HG02610 (cell line): ENCODE results near the gene LPCAT1.

ENCODE experiments used
- ATAC-seq: cut with Tn5 transposase; IDR thresholded peaks from one replicate; pipeline ENCODE4 v1.9.1; 2021; ENCODE audit warnings: mild to moderate bottlenecking, moderate library complexity; ENCODE audit not compliant: unreplicated experiment

The LPCAT1 gene

DNA sequence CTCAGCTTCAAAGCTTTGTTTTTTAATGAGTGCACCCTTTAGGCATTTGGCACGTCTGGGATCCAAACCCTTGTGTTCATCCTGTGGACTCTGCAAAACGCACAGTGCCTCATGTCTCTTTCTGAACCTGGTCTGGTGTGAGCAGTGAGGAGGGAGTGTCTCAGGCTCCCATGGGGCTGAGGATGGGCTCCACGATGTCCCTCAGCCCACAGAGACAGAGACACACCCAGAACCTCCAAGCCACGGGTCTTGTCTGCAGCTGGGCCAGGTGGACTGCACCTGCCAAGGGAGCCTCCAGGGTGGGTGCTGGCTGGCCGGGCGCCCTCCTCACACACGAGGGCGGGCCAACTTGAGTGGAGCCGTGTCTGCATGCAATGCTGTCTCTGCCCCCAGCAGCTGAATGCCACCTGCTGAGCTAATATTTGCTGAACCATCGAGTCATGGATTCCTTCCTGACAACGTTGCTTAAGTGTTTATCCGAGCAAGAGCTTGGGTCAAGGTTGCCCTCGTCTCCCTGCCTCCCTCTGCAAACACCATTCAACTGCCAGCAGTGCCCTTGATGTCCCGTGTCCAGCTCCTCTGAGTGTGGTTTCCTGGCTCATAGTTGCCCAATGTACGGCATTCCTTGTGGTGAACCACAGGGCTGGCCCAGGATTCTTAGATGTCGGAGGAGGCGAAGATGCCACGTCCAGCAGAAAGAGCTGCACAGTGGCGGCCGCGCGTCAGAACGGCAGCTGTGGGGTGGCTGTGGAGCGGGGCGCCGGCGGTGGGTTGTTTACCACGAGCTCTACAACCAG is 31.4 kb upstream of the LPCAT1 start:
- ATAC-seq: no peak

DNA sequence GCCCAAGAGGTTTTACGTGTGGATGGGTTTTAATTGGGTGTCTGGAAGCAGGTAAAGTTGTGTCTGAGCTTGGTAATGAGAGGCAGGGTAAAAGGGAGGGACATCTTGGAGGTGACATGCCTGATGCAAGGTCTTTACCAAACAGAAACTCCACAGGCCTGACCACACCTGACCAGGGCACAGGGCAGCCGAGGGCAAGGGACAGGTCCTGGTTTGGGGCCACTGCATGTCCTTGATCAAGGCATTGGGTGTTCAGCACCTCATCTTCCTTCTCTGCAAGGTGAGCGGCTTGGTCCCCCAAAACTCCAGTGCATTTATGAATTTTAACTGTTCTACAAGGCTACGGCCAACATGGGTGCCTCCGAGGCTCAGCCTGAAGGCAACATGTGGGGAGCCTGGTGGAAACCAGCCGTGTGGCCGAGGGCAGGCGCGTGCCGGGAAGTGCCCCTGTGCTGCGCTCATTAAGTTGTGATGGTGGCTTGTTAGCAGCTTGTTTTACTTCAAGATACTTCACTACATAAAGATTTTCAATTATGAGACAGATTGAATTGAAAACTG is 30.7 kb upstream of the LPCAT1 start:
- ATAC-seq: no peak

DNA sequence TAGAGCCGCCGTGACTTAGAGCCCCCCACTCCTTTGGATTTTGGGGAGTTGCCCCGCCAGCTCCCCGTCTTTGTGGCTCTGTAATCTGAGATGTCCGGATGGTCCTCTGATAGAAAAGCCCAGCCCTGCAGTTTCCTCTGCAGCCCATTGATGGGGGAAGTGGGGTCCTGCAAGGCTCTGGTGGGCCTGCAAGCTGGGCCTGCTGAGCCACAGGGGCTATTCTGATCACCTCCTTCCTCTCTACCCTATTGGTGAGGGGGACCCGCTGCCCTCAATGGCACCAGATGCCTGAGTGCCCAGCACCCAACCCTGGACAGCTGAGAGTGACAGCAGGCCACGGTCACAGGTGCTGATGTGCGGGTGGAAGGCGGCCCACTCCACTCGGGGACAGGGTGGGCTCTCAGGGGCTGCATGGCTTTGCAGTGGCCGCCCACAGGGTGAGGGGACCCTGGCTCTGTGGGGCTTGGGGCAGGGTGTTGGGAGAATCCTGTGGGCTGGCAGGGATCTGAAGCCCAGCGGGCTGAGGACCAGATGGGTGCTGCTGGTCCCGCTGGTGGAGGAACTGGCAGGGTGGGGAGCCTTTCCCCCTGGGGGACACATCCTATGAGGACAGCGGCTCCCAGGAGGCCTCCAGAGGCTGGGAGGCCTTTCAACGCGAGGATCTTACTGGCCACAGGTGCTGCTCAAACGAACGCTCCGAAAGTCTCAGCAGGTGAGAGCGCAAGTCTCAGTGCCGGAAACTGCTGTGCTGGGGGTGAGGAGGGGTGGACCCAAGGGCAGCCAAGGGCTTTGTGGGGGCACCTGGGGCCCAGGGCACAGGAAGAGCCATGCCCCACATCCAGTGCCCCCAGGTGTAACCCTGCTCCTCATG is 30.0 kb upstream of the LPCAT1 start:
- no peak for ATAC-seq

DNA sequence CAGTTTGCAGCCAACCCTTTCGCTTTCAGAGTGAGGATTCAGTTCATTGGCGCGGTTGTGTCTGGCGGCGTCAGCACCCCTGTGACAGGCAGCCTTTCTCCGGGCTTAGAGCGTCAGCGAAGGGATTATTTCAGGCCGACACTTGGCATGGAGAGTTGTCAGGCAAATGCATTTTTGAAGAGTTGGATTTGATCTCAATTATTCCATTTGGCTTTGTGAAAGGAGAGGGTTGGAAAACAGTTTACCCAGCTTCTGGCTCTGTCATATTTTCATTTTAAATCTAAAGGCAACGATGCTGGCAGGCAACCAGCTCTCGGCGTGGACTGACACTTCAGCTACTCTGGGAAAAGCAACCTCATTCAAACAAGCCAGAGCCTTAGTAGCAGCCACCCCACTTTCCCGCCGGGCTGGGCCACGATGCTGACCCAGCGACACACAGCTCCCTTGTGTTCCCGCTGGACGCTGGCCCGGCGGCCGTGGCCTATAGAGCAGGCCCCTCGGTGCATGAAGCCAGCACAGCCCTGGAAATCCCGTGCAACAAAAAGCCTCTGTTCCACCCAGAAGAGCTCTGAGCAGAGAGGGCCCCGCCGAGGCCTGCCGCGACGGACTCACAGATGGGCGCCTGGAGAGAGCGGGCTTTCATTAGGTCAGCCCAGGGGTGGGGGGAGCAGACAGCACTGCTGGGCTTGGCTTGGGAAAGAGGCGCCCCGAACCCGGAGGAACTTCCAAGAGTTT is 28.9 kb upstream of the LPCAT1 start:
- no peak for ATAC-seq

DNA sequence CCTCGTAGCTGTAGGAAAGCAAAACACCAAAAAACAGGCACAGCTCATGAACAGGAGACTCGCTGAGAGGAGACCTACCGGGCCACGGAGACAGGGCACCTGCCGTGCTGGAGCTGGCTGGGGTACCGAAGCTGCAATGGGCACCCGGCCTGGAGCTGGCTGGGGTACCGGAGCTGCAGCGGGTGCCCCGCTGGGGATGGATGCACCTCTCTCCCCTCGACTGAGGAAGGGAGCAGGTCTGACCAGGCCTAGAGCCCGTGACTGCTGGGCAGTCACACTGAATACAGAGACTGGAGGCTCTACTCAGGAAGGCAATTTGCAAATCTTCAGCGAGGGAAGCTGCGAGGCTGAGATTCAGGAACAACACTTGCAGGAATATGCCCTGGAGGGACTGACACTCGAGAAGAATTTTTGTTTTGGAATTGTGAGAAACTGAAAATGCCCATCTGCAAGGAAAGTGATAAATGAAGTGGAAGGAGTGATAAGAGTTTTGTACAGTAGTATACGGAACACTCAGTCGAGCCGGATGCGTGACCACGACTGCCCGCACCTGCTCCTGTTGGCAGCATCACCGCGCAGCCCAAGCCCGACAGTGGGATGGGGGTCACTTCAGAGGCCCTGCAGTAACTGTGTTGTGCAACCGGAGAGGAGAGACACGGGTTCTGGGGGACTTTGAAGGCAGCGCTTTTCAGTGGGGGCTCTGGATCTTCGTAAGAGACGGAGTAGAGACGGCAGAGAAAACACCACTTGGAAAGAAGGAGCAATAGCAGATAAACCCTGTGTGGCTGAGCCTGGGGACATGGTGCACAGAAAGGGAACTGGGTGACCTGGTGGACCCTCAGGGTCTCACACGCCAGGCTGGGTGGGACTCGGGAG is 27.9 kb upstream of the LPCAT1 start:
- no peak for ATAC-seq

DNA sequence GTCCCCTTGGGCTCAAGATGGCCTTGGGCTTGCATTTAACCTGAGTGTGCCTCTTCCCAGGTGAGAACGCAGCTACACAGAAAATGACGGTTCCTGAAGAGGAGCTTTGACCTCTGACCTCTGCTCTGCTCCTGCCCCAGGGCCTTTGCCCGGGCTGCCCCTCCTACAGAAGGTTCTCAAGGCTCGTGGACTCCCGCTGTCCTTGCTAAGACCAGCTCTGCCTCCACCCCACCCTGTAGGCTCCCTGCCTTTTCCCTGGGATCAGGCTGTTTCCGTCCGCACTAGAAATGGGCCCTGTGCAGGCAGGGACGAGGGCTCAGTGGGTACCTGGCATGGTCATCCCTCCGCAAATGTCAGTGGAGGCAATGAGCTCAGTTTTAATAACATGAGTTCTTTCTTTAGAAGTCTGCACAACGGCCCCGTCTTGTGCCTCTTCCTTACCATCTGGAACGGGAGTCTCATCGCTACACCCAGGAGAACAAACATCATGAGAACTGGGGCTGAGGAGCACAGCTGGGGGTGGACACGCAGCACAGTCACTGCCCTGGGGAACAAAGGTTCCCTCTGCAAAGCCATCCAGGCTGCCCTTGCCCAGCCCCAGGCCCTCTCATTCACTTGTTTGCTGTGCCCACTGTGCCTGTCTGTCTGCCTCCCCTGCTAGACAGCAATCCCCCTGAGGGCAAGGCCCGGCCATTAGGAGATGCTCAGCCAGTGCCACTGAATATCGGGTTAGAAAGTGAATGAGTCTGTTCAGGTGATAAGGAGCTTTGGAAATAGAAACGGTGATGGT is 26.7 kb upstream of the LPCAT1 start:
- no peak for ATAC-seq

DNA sequence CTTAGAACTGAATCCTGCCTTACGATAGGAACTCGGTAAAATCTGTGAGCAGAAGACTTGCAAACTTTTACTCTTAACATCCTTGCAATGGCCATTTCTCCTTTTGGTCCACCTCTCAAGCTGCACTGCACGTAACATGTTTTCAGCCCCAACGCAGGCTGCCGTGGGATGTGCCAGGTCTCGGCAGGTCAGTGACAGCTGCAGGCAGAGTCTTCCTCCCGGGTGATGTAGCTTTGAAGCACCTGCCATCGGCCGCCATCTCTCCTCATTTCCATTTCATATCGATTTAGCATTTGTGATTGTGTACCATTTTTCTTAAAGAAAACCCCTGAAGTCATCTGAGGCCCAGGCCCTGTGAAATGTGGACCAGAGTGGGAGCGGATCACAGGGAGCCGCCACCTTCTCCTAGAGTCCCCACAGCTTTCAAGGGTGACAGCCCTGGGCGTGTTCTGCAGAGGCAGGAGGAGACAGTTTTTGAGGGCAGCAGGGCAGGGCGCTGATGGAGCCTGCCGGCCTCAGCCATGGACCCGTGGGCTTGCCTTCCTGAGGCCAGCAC is 25.8 kb upstream of the LPCAT1 start:
- no peak for ATAC-seq

DNA sequence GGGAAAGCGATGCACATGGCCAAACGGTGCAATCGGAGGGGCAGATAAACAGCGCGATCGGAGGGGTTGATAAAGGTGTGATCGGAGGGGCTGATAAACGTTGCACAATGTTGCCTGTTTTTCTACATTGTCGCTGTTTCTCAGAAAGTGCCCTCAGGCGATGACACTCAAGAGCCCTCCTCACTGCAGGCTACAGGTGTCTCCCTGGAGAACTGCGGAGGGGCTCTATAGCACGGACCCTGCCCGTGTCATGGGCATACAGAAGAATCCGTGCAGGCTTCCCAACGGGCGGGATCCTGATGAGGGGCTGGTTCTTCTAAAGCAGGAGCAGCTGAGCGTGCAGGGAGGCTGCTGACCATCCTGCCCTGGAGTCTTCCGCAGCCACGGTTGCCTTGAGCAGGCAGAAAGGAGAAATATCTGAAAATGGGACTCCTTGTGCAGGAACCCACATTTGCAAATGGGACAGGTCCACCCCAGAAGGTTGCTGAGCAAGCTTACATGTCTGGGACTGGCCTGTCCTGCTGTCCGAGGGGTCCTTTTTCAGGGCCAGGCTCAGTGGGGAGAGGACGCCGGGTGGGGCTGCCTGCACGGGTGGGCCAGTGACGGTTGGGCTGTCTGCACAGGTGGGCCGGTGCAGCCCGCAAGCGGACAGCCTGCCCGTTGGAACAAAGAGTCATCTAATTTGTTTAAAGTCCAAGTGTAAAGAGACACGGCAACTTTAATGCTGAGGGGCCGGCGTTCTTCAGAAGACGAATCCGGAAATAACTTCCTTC is 25.1 kb upstream of the LPCAT1 start:
- no peak for ATAC-seq

DNA sequence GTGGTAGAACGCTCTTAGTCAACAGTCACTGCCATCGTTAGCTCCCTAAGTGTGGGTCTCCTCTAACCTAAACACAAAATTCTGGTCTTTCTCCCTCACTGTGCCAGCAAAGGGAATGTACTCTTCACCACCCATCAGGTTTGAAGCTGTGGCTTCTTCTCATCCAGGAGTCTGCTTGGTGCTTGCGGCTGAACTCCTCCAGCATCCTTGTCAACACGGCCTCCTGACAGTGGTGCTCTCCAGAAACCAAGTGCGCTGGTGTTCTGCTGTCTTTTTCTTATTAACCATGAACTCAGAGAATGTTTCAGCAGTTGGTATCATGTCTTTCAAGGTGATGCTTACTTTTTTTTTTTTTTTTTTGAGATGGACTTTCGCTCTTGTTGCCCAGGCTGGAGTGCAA is 23.9 kb upstream of the LPCAT1 start:
- no peak for ATAC-seq

DNA sequence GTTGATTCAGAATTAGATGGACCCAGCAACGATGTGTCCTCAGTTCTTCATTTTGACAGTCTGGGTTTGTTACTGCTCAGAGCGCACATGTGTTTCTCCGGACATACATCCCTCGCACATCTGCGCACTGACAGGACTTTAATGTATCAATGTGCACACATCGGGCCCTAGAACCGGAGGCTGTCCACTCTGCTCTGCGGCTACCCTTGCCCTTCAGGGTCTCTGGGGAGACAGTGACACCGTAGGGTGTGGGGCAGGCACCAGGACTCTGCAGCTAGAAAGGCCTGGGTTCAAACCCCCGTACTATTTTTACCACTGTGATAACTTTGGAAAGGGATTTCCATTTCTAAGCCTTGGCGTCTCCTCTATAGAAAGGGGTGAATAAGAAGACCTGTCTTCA is 23.5 kb upstream of the LPCAT1 start:
- ATAC-seq: no peak

DNA sequence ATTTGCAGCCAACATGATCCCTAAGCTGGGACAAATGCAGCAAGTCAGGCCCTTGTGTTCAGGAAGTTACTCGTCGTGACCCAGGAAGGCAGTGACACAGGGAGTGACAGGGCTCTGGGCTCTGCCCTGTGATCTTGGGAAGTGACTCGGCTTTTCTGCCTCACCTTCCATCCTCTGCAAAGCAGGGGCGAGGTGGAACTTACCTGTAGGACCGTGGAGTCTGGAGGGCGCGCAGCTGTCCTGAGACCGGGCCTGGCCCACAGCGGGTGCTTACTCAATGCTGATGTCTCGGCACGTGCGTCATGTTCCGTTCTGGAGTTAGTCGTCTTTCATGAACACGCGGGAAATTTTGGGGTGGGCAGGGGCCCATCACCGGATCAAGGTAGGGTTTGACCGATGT is 22.8 kb upstream of the LPCAT1 start:
- no peak for ATAC-seq

DNA sequence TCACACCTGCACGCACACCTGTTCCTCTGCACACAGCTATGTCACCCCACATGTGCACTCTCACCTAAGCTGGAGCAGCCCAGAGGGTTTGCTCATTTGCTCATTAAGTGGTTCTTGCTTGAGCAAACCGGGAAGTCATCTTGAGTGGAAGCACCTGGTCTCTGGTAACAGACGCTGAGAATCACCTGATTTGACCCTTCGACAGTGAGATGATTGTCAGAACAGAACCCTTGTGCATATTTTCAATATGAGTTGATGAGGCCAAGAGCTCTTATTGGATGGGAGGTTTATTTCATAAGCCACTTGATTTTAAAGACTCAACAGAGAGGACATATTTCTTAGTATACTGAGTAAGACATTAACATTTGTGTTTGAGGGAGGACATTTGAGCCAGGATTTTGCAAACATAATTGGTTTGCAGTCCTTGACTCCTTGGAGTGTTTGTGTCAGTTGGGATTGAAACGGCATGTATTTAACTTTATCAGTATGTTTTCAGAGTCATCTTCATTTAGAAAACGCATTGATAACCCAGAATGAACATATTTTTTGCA is 22.1 kb upstream of the LPCAT1 start:
- ATAC-seq: no peak

DNA sequence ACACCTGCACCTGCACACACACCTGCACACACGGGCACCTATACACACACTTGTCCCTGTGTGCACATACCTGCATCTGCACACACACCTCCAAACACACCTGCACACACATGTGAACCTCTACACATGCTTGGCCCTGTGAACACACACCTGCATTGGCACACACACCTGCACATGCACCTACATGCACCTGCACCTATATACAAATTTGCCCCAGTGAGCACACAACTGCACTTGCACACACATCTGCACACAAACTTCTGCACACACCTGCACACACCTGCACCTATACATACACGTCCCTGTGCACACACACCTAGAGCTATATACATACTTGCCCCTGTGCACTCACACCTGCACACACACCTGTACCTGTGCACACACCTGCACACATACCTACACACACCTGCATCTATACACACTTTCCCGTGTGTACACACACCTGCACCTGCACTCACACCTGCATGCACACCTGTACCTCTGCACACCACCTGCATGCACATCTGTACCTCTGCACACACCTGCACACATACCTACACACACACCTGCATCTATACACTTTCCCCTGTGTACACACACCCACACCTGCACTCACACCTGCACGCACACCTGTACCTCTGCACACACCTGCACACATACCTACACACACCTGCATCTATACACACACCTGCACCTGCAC is 21.5 kb upstream of the LPCAT1 start:
- no peak for ATAC-seq

DNA sequence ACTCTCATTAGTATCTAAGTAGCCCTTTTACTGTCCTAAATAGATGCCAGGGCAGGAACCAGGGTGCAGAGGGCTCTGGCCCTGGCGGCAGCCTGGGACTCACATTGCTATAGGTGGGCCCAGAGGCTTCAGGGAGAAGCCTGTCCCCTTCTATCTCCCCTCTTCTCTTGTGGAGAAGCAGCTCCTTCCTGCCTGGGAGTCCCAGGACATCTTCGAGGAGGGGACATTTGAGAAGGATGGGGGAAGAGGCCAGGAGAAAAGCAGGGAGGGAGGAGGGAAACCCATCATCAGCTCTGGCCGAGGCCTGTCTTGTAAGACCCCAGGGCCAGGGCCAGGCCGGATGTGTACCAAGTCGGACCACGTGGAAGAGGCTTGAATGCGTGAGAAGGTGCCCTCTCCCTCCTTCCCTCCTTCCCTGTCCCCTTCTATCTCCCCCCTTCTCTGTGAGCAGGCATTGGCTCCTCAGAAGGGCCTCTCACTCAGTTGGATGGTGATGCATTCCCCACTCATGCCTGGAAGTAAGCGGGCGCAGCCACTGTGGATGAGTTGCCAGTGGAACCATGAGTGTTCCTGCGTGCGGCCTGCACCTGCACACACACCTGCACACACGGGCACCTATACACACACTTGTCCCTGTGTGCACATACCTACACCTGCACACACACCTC is 20.7 kb upstream of the LPCAT1 start:
- ATAC-seq: no peak

DNA sequence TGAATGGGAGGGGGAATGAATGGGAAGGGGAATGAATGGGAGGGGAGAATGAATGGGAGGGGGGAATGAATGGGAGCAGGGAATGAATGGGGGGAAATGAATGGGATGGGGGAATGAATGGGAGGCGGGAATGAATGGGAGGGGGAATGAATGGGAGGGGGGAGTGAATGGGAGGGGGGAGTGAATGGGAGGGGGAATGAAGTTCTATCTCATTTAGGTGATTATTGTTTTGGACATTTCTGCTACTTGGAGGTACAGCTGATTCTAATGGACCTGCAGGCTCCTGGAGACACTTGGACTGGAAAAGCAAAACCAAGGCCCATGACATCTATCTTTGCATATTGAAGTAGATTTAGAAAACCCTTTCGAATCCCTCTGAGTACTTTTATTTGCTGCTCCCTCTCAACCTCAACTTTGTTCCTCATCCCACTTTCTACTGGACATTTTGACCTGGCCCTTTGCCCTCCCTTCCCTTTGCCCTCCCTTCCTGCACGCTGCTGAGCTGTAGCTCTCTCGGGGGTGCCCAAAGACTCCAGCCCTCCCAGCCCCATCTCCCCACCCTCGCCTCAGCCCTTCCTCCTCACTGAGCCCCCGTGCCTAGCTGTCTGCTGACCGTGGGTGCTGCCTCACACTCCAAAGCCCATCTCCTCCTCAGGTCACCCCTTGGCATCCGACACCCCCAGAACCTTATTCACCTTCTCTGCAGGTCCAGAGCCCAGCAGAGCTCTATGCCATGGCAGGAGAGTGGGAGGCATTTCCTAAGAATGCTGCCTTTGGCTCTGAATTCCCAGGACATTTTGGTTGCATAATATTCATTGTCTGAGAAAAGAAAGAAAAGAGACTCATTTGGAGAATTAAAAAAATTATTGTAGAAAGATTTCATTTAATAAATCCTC is 19.9 kb upstream of the LPCAT1 start:
- ATAC-seq: no peak

DNA sequence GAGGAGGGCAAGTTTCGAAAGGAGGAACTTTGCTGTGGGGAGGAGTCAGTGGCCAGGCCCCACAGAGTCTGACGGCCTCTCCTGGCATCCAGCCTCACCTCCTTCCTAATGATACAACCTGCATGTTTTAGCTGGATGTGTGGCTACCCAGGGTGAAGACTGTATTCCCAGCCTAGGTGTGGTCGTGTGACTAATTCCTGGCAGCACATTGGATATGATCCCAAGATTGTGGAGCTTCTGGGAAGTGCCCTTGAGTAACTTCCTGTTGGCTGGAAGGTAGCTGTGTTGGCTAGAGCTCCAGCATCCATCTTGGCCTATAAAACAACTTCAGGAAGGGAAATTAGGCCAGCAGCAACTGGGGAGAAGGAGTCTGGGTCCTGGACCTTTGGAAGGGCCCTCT is 19.0 kb upstream of the LPCAT1 start:
- no peak for ATAC-seq
